Trophoblast cell (in vitro differentiated cells and primary cell): ENCODE measurements around the gene GFI1.

ENCODE experiments used
- DNase-seq, 2 donors: peaks; one replicate each; pipeline ENCODE4 v3.0.0-alpha.2; 2016
- H2AFZ ChIP-seq: 2 replicates; pipeline ENCODE4 v1.6.1; 2013; ENCODE audit warnings: low read length, moderate library complexity, mild to moderate bottlenecking; ENCODE audit not compliant: insufficient read depth, poor library complexity
- H2AK5ac ChIP-seq: 2 replicates; pipeline ENCODE4 v1.6.1; 2013; ENCODE audit warnings: mild to moderate bottlenecking, low read length
- H2BK120ac ChIP-seq: 2 replicates; pipeline ENCODE4 v1.6.1; 2013; ENCODE audit warnings: low read length, mild to moderate bottlenecking, moderate library complexity; ENCODE audit not compliant: insufficient read depth, poor library complexity
- H2BK12ac ChIP-seq: 2 replicates; pipeline ENCODE4 v1.6.1; 2013; ENCODE audit warnings: mild to moderate bottlenecking, low read length, moderate library complexity
- H2BK5ac ChIP-seq: 2 replicates; pipeline ENCODE4 v1.6.1; 2013; ENCODE audit warnings: low read length, low read depth, moderate library complexity, mild to moderate bottlenecking; ENCODE audit not compliant: poor library complexity
- H3K14ac ChIP-seq: 2 replicates; pipeline ENCODE4 v1.6.1; 2013; ENCODE audit warnings: mild to moderate bottlenecking, low read length
- H3K18ac ChIP-seq: 2 replicates; pipeline ENCODE4 v1.6.1; 2013; ENCODE audit warnings: mild to moderate bottlenecking, low read length
- H3K23ac ChIP-seq: 2 replicates; pipeline ENCODE4 v1.6.1; 2013; ENCODE audit warnings: low read length
- H3K27ac ChIP-seq: 2 replicates; pipeline ENCODE4 v1.5.1; 2013; ENCODE audit warnings: low read depth, mild to moderate bottlenecking, inconsistent platforms, low read length, moderate library complexity
- H3K27me3 ChIP-seq: 2 replicates; pipeline ENCODE4 v1.6.1; 2013; ENCODE audit warnings: inconsistent platforms, mild to moderate bottlenecking, low read length, moderate library complexity; ENCODE audit not compliant: insufficient read depth
- H3K36me3 ChIP-seq, 2 experiments: 1 replicate in 1 of 2; 2 replicates in 1 of 2; pipeline ENCODE4 v1.6.1; 2013; ENCODE audit warnings: low read length in 2 of 2, mild to moderate bottlenecking in 2 of 2, moderate library complexity in 1 of 2; ENCODE audit not compliant: insufficient read depth in 2 of 2, control insufficient read depth in 1 of 2
- H3K4ac ChIP-seq: 2 replicates; pipeline ENCODE4 v1.6.1; 2013; ENCODE audit warnings: low read depth, mild to moderate bottlenecking, low read length, moderate library complexity
- H3K4me1 ChIP-seq, 2 experiments: 1 replicate in 1 of 2; 2 replicates in 1 of 2; pipeline ENCODE4 v1.6.1; 2013; ENCODE audit warnings: low read length in 2 of 2, mild to moderate bottlenecking in 2 of 2, moderate library complexity in 1 of 2; ENCODE audit not compliant: insufficient read depth in 2 of 2, control insufficient read depth in 1 of 2
- H3K4me2 ChIP-seq: 2 replicates; pipeline ENCODE4 v1.6.1; 2013; ENCODE audit warnings: inconsistent platforms, mild to moderate bottlenecking, low read length, moderate library complexity
- H3K4me3 ChIP-seq: 2 replicates; pipeline ENCODE4 v1.5.1; 2013; ENCODE audit warnings: mild to moderate bottlenecking, low read depth, low read length, inconsistent platforms
- H3K79me1 ChIP-seq: one replicate; pipeline ENCODE4 v1.6.1; 2013; ENCODE audit warnings: low read length
- H3K79me2 ChIP-seq: 2 replicates; pipeline ENCODE4 v1.6.1; 2013; ENCODE audit warnings: low read length, mild to moderate bottlenecking; ENCODE audit not compliant: control insufficient read depth, insufficient read depth, poor library complexity
- H3K9ac ChIP-seq: 2 replicates; pipeline ENCODE4 v1.6.1; 2013; ENCODE audit warnings: mild to moderate bottlenecking, low read length
- H3K9me3 ChIP-seq: 2 replicates; pipeline ENCODE4 v1.6.1; 2013; ENCODE audit warnings: low read depth, mild to moderate bottlenecking, control low read depth, inconsistent platforms, low read length; ENCODE audit not compliant: insufficient read depth
- H4K12ac ChIP-seq: 2 replicates; pipeline ENCODE4 v1.6.1; 2013; ENCODE audit warnings: low read depth, mild to moderate bottlenecking, low read length, moderate library complexity
- H4K8ac ChIP-seq: 2 replicates; pipeline ENCODE4 v1.6.1; 2013; ENCODE audit warnings: low read depth, mild to moderate bottlenecking, low read length, moderate library complexity
- H4K91ac ChIP-seq: one replicate; pipeline ENCODE4 v1.6.1; 2013; ENCODE audit warnings: low read depth, mild to moderate bottlenecking, low read length, moderate library complexity
- WGBS: extraction: QIAGEN DNeasy Blood & Tissue Kit; methylation state at CpG from one replicate; pipeline ENCODE4 v1.1.7; 2013; ENCODE audit warnings: missing lambda C conversion rate; ENCODE audit not compliant: insufficient read length, insufficient coverage; ENCODE audit errors: extremely low coverage; 5-methylcytosine and 5-hydroxymethylcytosine counted together

GFI1 gene

DNA sequence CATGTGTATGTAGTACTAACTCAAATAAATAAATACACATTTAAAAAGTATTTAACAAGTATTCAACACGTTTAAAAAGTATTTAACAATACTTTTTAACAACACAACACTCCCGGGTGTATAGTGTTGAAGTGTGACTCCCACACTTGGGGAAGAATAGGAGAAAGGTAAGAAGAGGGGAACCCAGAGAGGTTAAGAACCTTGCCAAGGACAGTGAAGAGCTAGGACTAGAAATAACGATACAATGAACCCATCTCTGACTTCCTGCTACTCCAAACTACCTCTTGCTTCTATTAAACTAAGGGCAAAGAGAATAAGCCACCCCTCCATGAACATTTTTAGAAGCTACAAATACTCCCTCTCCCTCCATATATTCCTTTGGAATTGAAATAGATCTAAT lies 1.7 kb upstream of the GFI1 start:
- H2BK120ac ChIP-seq, result no peak overlapping the region
- WGBS, result no CpG with 5 or more reads among the region's 3 CpGs
- no peak overlapping the region for H3K18ac ChIP-seq
- H3K4me2 ChIP-seq, result no peak overlapping the region
- no peak overlapping the region for H2AK5ac ChIP-seq
- peaks cover 40% of the 10 kb centered on the region for H3K27me3 ChIP-seq
- no peak overlapping the region for H3K14ac ChIP-seq
- no peak overlapping the region for H3K4me3 ChIP-seq
- no peaks in the 10 kb centered on the region for H3K79me2 ChIP-seq
- no peak for DNase-seq
- no peak overlapping the region for H2BK5ac ChIP-seq
- no peaks in the 10 kb centered on the region for H3K9me3 ChIP-seq
- no peak overlapping the region for H4K8ac ChIP-seq
- H3K27ac ChIP-seq, result no peak overlapping the region
- no peak overlapping the region for H3K4ac ChIP-seq
- no peaks in the 10 kb centered on the region for H3K79me1 ChIP-seq
- H3K4me1 ChIP-seq, result peaks cover 26% of the 10 kb centered on the region in 2 experiments
- no peak overlapping the region for H2BK12ac ChIP-seq
- H3K23ac ChIP-seq, result no peak overlapping the region
- H4K12ac ChIP-seq, result no peak overlapping the region
- no peak overlapping the region for H2AFZ ChIP-seq
- no peaks in the 10 kb centered on the region for H3K36me3 ChIP-seq
- H4K91ac ChIP-seq, result no peak overlapping the region
- H3K9ac ChIP-seq, result no peak overlapping the region

DNA sequence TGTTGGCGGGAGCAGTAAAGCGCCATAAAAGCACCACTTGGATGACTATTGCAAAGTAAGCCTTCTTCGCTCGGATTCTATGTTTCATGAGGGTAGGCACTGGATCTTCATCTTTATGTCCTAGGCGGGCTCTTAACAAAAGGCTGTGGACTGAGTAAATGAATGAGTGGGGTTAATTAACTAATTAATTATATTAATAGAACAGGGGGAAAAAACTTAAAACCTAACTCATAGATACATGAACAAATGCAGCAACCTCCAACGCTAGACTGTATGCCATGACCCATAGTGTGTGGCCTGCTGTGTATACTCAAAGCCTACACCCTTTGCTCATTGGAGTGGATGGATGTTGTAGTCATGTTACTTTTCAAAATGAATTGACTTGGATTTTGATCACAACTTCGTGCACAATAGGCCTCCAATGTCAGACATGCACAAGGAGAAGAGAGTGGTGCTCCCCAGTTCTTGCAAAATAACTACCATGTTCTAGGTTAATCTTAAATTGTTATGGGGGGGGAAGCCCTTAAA lies 417 bp upstream of the GFI1 start:
- H3K9ac ChIP-seq, result no peak overlapping the region
- H3K4me2 ChIP-seq, result peak overlapping the region; percentile 88
- no peaks in the 10 kb centered on the region for H3K36me3 ChIP-seq
- no peak overlapping the region for H4K8ac ChIP-seq
- DNase-seq, result no peak
- no peak overlapping the region for H3K18ac ChIP-seq
- no CpG with 5 or more reads among the region's 7 CpGs for WGBS
- no peak overlapping the region for H2AFZ ChIP-seq
- no peaks in the 10 kb centered on the region for H3K79me1 ChIP-seq
- H3K9me3 ChIP-seq, result no peaks in the 10 kb centered on the region
- no peak overlapping the region for H2AK5ac ChIP-seq
- H2BK5ac ChIP-seq, result no peak overlapping the region
- H4K12ac ChIP-seq, result no peak overlapping the region
- no peak overlapping the region for H3K4ac ChIP-seq
- H3K4me1 ChIP-seq, result peaks cover 29 to 39% of the 10 kb centered on the region in 2 experiments
- no peak overlapping the region for H3K14ac ChIP-seq
- no peak overlapping the region for H2BK120ac ChIP-seq
- H2BK12ac ChIP-seq, result no peak overlapping the region
- H3K4me3 ChIP-seq, result no peak overlapping the region
- H3K79me2 ChIP-seq, result no peaks in the 10 kb centered on the region
- no peak overlapping the region for H4K91ac ChIP-seq
- no peak overlapping the region for H3K23ac ChIP-seq
- no peak overlapping the region for H3K27ac ChIP-seq
- H3K27me3 ChIP-seq, result peaks cover 53% of the 10 kb centered on the region

DNA sequence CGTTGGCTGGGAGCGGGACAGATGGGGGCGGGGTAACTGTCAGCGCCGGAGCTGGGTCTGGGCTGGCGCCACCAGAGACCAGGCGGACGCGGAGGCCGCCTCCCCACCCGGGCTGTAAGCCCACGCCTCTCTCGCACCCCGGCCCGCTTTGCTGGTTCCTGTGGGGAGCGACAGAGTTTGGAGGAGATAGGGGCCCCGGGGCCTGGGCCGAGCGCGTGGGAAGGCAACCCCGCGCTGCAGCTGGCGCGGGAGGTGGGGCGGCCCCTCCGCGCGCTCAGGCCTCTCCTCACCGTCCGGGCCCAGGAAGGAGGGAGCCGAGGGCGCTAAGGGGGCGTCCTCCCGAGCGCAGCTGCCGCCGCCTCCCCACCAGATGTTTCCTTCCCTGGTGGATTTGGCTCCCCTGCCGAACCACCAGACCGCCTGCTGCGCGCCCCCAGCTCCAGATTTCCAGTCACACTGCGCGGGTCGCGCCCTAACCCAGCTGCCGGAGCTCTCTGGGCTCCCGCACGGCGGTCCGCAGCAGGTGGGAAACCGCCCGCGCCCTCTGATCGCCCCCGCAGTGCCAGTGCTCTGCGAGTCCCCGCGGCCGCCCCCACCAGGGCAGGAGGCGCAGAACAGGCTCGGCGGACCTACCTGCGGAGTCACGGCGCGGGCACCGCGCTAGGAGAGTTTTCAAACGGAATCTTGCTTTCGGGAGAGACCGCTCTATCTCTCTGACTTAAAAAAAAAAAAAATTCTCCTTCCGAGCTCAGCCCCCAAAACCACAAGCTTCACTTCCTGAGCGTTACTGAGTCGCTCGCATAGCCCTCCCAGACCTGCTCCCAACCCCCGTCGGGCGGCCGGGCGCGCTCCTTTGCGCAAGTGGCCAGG lies 1.1 kb downstream of the GFI1 start:
- Histone ChIP-seq H3K36me3 (no peaks in the 10 kb centered on the region), H3K27ac (no peak overlapping the region), H3K4me2 (peak overlapping the region; percentile 88), H4K12ac (no peak overlapping the region), H2BK5ac (no peak overlapping the region), H2BK12ac (no peak overlapping the region), H2BK120ac (no peak overlapping the region), H3K4me1 (peaks cover 39 to 51% of the 10 kb centered on the region in 2 experiments), H3K79me1 (no peaks in the 10 kb centered on the region), H3K27me3 (peaks cover 68% of the 10 kb centered on the region), H4K8ac (no peak overlapping the region), H3K23ac (no peak overlapping the region), H4K91ac (no peak overlapping the region), H3K9me3 (no peaks in the 10 kb centered on the region), H3K14ac (no peak overlapping the region), H3K18ac (no peak overlapping the region), H3K9ac (no peak overlapping the region), H3K79me2 (no peaks in the 10 kb centered on the region), H2AK5ac (no peak overlapping the region), H3K4me3 (peak overlapping the region; percentile 62), H3K4ac (no peak overlapping the region), H2AFZ (peak overlapping the region; percentile 53)
- DNase-seq, result peak in 1 of 2 donors; percentile 53
- no CpG with 5 or more reads among the region's 82 CpGs for WGBS

DNA sequence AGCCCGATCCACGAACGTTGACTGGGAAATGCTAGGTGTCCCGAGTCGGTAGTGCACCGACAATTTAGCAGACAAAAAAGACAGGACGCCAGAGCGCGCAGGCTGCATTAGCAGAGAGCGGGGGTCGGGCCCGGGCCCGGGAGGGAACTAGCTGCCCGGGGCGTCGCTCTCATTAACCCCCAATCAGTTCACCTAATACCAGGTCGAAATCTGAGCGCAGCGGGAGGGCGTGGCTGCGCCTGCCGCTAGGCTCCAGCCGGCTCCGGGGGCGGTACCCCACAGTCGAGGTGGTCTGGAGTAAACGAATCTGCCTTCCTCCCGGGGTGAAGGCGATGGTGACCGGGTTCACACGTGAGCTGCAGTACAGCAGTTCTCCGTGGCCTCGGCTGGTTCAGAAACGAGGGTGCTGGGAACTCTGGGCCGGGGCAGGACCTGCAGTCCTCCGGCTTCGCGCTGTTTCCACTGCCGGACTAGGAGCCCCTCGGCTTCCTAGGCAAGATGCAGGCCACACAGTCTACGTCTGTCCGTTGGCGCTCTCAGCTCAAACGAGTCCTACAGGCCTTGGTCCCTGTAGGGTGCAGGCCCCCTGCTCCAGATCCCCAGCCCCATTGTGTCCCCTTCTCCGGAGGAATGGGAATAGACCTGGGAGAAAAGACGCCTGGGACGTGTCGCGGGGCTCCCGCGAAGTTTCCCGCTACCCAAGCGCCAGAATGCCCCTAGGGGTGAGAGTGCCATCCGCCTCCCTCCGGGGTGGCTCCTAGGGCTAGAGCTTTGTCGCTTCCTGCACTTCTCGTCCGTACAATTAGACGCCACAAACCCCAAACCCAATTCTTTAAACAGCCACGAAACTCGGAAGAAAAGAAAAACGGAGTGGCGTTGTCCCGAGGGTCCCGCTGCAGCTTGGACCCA lies 2.0 kb downstream of the GFI1 start:
- DNase-seq, result peak in 1 of 2 donors; percentile 23
- no peak overlapping the region for H2AK5ac ChIP-seq
- no peak overlapping the region for H3K4me3 ChIP-seq
- H3K23ac ChIP-seq, result no peak overlapping the region
- no CpG with 5 or more reads among the region's 65 CpGs for WGBS
- no peak overlapping the region for H3K18ac ChIP-seq
- peaks cover 7% of the 10 kb centered on the region for H3K9me3 ChIP-seq
- no peak overlapping the region for H3K27ac ChIP-seq
- H4K12ac ChIP-seq, result no peak overlapping the region
- H3K27me3 ChIP-seq, result peaks cover 77% of the 10 kb centered on the region
- H3K36me3 ChIP-seq, result no peaks in the 10 kb centered on the region
- H2AFZ ChIP-seq, result no peak overlapping the region
- no peak overlapping the region for H4K91ac ChIP-seq
- no peak overlapping the region for H3K4ac ChIP-seq
- no peak overlapping the region for H4K8ac ChIP-seq
- no peak overlapping the region for H2BK12ac ChIP-seq
- H3K9ac ChIP-seq, result no peak overlapping the region
- H3K4me2 ChIP-seq, result peak overlapping the region; percentile 88
- no peaks in the 10 kb centered on the region for H3K79me2 ChIP-seq
- no peak overlapping the region for H2BK120ac ChIP-seq
- H2BK5ac ChIP-seq, result no peak overlapping the region
- H3K4me1 ChIP-seq, result peaks cover 42 to 56% of the 10 kb centered on the region in 2 experiments
- no peak overlapping the region for H3K14ac ChIP-seq
- H3K79me1 ChIP-seq, result no peaks in the 10 kb centered on the region
